ENCODE results near the gene LCN9. TPM values are rescaled to one million over a fixed set of nuclear protein-coding genes. Genes with fewer than 3 reads are reported as not detected.
A peak's percentile ranks its signal among the peaks of the same experiment; 100 is the strongest.

LCN9 gene
- total and polyA plus RNA-seq, 2 experiments from 2014 or later, result not detected

DNA sequence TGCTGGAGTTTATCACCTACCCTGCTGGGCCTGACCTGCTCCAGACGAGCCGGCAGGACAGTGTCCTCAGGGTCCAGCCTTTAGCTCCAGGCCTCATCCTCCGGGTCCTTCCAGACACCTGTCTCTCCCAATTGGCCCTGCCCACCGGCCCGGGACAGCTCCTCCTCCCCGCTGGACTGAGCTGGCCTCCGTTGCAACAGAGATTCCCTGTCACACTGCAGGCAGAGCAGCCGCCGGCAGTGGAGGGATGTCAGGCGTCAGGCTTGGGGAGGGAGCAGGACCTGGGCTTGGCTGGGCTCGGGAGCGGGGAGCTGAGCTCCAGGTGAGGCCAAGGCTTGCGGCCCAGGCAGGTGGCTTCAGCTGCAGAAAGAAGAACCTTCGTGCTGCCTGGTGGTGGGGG, 40.6 kb downstream of the LCN9 start:
- H3K27me3 Mint-ChIP-seq (ENCODE audit: insufficient read depth, low read depth, poor library complexity), result peaks cover 18% of the 10 kb centered on the region
- peak overlapping the region; percentile 24; the same call in 2 of the 3 replicates for H3K4me3 Mint-ChIP-seq
- no peaks in the 10 kb centered on the region for H3K36me3 Mint-ChIP-seq (ENCODE audit: low read depth)
- no peaks in the 10 kb centered on the region for H3K9me3 Mint-ChIP-seq
- peak; percentile 27 for ATAC-seq
- Histone ChIP-seq H3K27ac (ENCODE audit: low read depth) (no peak overlapping the region), H2AFZ (no peak overlapping the region), H3K4me1 (ENCODE audit: insufficient read depth) (no peaks in the 10 kb centered on the region), H3K9me2 (ENCODE audit: insufficient read depth) (no peaks in the 10 kb centered on the region), H4K20me1 (replicated peaks; ENCODE audit: insufficient read depth) (no peaks in the 10 kb centered on the region), H3K36me3 (ENCODE audit: insufficient read depth) (no peaks in the 10 kb centered on the region), H3F3A (replicated peaks; ENCODE audit: low read depth) (no peaks in the 10 kb centered on the region), H3K79me2 (replicated peaks; ENCODE audit: insufficient read depth) (no peaks in the 10 kb centered on the region), H3K27me3 (ENCODE audit: insufficient read depth) (0 out of 2 replicates have a peak, but pooled peaks cover 3% of the 10 kb centered on the region), H3K4me3 (no peak overlapping the region), H3K4me2 (no peak overlapping the region)
- peak; percentile 51 for DNase-seq (ENCODE audit: low spot score)
- H3K27ac Mint-ChIP-seq, result no peak overlapping the region
- TF ChIP-seq EZH2 (IDR thresholded peaks at IDR 0.05; ENCODE audit: low read depth, unreplicated experiment), result no peak
- TF ChIP-seq EZH2phosphoT487 (IDR thresholded peaks at IDR 0.05; ENCODE audit: unreplicated experiment), result no peak
- no peak for TF ChIP-seq CREB1 (CRISPR knock-in tag; IDR thresholded peaks at IDR 0.05; ENCODE audit: low read depth)
- TF ChIP-seq ZNF331 (CRISPR knock-in tag; IDR thresholded peaks at IDR 0.05; ENCODE audit: low read depth), result no peak
- TF ChIP-seq NANOG (IDR thresholded peaks at IDR 0.05; ENCODE audit: borderline replicate concordance), result no peak
- no peak for TF ChIP-seq POLR2AphosphoS5 (IDR thresholded peaks at IDR 0.05; ENCODE audit: low read depth)
- TF ChIP-seq, protein P1, sequence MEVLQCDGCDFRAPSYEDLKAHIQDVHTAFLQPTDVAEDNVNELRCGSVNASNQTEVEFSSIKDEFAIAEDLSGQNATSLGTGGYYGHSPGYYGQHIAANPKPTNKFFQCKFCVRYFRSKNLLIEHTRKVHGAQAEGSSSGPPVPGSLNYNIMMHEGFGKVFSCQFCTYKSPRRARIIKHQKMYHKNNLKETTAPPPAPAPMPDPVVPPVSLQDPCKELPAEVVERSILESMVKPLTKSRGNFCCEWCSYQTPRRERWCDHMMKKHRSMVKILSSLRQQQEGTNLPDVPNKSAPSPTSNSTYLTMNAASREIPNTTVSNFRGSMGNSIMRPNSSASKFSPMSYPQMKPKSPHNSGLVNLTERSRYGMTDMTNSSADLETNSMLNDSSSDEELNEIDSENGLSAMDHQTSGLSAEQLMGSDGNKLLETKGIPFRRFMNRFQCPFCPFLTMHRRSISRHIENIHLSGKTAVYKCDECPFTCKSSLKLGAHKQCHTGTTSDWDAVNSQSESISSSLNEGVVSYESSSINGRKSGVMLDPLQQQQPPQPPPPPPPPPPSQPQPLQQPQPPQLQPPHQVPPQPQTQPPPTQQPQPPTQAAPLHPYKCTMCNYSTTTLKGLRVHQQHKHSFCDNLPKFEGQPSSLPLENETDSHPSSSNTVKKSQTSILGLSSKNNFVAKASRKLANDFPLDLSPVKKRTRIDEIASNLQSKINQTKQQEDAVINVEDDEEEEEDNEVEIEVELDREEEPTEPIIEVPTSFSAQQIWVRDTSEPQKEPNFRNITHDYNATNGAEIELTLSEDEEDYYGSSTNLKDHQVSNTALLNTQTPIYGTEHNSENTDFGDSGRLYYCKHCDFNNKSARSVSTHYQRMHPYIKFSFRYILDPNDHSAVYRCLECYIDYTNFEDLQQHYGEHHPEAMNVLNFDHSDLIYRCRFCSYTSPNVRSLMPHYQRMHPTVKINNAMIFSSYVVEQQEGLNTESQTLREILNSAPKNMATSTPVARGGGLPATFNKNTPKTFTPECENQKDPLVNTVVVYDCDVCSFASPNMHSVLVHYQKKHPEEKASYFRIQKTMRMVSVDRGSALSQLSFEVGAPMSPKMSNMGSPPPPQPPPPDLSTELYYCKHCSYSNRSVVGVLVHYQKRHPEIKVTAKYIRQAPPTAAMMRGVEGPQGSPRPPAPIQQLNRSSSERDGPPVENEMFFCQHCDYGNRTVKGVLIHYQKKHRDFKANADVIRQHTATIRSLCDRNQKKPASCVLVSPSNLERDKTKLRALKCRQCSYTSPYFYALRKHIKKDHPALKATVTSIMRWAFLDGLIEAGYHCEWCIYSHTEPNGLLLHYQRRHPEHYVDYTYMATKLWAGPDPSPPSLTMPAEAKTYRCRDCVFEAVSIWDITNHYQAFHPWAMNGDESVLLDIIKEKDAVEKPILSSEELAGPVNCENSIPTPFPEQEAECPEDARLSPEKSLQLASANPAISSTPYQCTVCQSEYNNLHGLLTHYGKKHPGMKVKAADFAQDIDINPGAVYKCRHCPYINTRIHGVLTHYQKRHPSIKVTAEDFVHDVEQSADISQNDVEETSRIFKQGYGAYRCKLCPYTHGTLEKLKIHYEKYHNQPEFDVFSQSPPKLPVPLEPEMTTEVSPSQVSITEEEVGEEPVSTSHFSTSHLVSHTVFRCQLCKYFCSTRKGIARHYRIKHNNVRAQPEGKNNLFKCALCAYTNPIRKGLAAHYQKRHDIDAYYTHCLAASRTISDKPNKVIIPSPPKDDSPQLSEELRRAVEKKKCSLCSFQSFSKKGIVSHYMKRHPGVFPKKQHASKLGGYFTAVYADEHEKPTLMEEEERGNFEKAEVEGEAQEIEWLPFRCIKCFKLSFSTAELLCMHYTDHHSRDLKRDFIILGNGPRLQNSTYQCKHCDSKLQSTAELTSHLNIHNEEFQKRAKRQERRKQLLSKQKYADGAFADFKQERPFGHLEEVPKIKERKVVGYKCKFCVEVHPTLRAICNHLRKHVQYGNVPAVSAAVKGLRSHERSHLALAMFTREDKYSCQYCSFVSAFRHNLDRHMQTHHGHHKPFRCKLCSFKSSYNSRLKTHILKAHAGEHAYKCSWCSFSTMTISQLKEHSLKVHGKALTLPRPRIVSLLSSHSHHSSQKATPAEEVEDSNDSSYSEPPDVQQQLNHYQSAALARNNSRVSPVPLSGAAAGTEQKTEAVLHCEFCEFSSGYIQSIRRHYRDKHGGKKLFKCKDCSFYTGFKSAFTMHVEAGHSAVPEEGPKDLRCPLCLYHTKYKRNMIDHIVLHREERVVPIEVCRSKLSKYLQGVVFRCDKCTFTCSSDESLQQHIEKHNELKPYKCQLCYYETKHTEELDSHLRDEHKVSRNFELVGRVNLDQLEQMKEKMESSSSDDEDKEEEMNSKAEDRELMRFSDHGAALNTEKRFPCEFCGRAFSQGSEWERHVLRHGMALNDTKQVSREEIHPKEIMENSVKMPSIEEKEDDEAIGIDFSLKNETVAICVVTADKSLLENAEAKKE (CRISPR knock-in tag; IDR thresholded peaks at IDR 0.05), result no peak
- TF ChIP-seq JUNB (IDR thresholded peaks at IDR 0.05; ENCODE audit: unreplicated experiment), result no peak
- TF ChIP-seq, protein P2, sequence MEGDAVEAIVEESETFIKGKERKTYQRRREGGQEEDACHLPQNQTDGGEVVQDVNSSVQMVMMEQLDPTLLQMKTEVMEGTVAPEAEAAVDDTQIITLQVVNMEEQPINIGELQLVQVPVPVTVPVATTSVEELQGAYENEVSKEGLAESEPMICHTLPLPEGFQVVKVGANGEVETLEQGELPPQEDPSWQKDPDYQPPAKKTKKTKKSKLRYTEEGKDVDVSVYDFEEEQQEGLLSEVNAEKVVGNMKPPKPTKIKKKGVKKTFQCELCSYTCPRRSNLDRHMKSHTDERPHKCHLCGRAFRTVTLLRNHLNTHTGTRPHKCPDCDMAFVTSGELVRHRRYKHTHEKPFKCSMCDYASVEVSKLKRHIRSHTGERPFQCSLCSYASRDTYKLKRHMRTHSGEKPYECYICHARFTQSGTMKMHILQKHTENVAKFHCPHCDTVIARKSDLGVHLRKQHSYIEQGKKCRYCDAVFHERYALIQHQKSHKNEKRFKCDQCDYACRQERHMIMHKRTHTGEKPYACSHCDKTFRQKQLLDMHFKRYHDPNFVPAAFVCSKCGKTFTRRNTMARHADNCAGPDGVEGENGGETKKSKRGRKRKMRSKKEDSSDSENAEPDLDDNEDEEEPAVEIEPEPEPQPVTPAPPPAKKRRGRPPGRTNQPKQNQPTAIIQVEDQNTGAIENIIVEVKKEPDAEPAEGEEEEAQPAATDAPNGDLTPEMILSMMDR (conservative IDR thresholded peaks at IDR 0.05; ENCODE audit: low read depth in 2 of 2), result no peak
- H3K4me1 Mint-ChIP-seq, result peaks cover 3% of the 10 kb centered on the region; the same call in 2 of the 3 replicates
